ENCODE measurements around the gene SLBP. TPM values are rescaled to one million over a fixed set of nuclear protein-coding genes. Genes with fewer than 3 reads are reported as not detected.

Gene SLBP
- polyA plus RNA-seq, 3 donors, result 39.6 to 63.7 (median 59.1) TPM

GRCh38 chr4:1754336-1754735 is 42.2 kb upstream of the SLBP start:
- no peaks in the 10 kb centered on the region for H3K79me2 ChIP-seq (ENCODE audit: insufficient read depth, low read length)
- no peak for TF ChIP-seq CTCF (IDR thresholded peaks at IDR 0.05)
- WGBS (ENCODE audit: insufficient coverage), result 77% methylated on average over 4 of the region's 5 CpGs
- no peak overlapping the region for H3K27ac ChIP-seq (ENCODE audit: low read depth in 1 of 2, low read length in 2 of 2)
- H3K4me3 ChIP-seq (replicated peaks in 1 of 3; ENCODE audit: low read depth in 2 of 3, low read length in 3 of 3), result no peak overlapping the region
- H3K4me3 Mint-ChIP-seq, result no peak overlapping the region
- H3K4me2 ChIP-seq (replicated peaks; ENCODE audit: extremely low read depth, low read length, poor library complexity, severe bottlenecking), result no peak overlapping the region
- no peaks in the 10 kb centered on the region for H3K27me3 ChIP-seq (ENCODE audit: control insufficient read depth in 2 of 2, insufficient read depth in 2 of 2, low read length in 2 of 2)
- H3K9me3 Mint-ChIP-seq, result no peaks in the 10 kb centered on the region
- H3K9me3 ChIP-seq (replicated peaks in 1 of 2; ENCODE audit: control insufficient read depth in 1 of 2, insufficient read depth in 1 of 2, low read length in 2 of 2), result no peaks in the 10 kb centered on the region
- peak overlapping the region; percentile 95 for H2AFZ ChIP-seq (ENCODE audit: insufficient read depth, low read depth, low read length, poor library complexity, severe bottlenecking)
- no peak overlapping the region for H3K9ac ChIP-seq (ENCODE audit: insufficient read depth, low read length, poor library complexity, severe bottlenecking)
- H3K27me3 Mint-ChIP-seq (ENCODE audit: low read depth in 3 of 3), result peaks cover 0 to 2% (median 0%) of the 10 kb centered on the region in 3 donors
- H3K27ac Mint-ChIP-seq, result peak overlapping the region in 1 of 7 donors; percentile 12
- DNase-seq, result no peak
- peaks cover 10% of the 10 kb centered on the region for H3K4me1 Mint-ChIP-seq
- no peaks in the 10 kb centered on the region for H4K20me1 ChIP-seq (ENCODE audit: insufficient read depth, low read length)
- peaks cover 21 to 23% of the 10 kb centered on the region in 2 donors for H3K4me1 ChIP-seq (ENCODE audit: control insufficient read depth in 1 of 2, insufficient read depth in 2 of 2, low read length in 2 of 2)
- H3K36me3 Mint-ChIP-seq, result no peaks in the 10 kb centered on the region
- H3K36me3 ChIP-seq (replicated peaks in 1 of 2; ENCODE audit: control insufficient read depth in 1 of 2, insufficient read depth in 2 of 2, low read length in 2 of 2), result no peaks in the 10 kb centered on the region
- intact Hi-C loops (cut with micrococcal nuclease), result loop anchor here in 1 of 2 donors (5.0 kb wide), 1 partner anchor 53 kb away; no protein-coding TSS in a partner anchor

- Histone ChIP-seq H3K4me1 (ENCODE audit: control insufficient read depth in 1 of 2, insufficient read depth in 2 of 2, low read length in 2 of 2) (peaks cover 21 to 23% of the 10 kb centered on the region in 2 donors), H3K4me2 (replicated peaks; ENCODE audit: extremely low read depth, low read length, poor library complexity, severe bottlenecking) (no peak overlapping the region)
Observed at GRCh38 chr4:1753697-1754311, 41.7 kb upstream of the SLBP start.

More at GRCh38 chr4:1753697-1754311, 41.7 kb upstream of the SLBP start:
- Histone ChIP-seq H3K9me3 (replicated peaks in 1 of 2; ENCODE audit: control insufficient read depth in 1 of 2, insufficient read depth in 1 of 2, low read length in 2 of 2) (no peaks in the 10 kb centered on the region), H3K27ac (ENCODE audit: low read depth in 1 of 2, low read length in 2 of 2) (no peak overlapping the region), H2AFZ (ENCODE audit: insufficient read depth, low read depth, low read length, poor library complexity, severe bottlenecking) (peak overlapping the region; percentile 95), H3K9ac (ENCODE audit: insufficient read depth, low read length, poor library complexity, severe bottlenecking) (peak overlapping the region; percentile 74), H3K36me3 (replicated peaks in 1 of 2; ENCODE audit: control insufficient read depth in 1 of 2, insufficient read depth in 2 of 2, low read length in 2 of 2) (no peaks in the 10 kb centered on the region), H3K4me3 (replicated peaks in 1 of 3; ENCODE audit: low read depth in 2 of 3, low read length in 3 of 3) (no peak overlapping the region), H3K79me2 (ENCODE audit: insufficient read depth, low read length) (no peaks in the 10 kb centered on the region), H4K20me1 (ENCODE audit: insufficient read depth, low read length) (no peaks in the 10 kb centered on the region), H3K27me3 (ENCODE audit: control insufficient read depth in 2 of 2, insufficient read depth in 2 of 2, low read length in 2 of 2) (no peaks in the 10 kb centered on the region)
- DNase-seq, result no peak
- no peak for TF ChIP-seq CTCF (IDR thresholded peaks at IDR 0.05)
- Mint-ChIP-seq H3K27ac (peak overlapping the region in 1 of 7 donors; percentile 30), H3K27me3 (ENCODE audit: low read depth in 3 of 3) (peaks cover 0 to 2% (median 0%) of the 10 kb centered on the region in 3 donors), H3K9me3 (no peaks in the 10 kb centered on the region), H3K4me1 (peaks cover 10% of the 10 kb centered on the region), H3K36me3 (no peaks in the 10 kb centered on the region), H3K4me3 (no peak overlapping the region)
- 76% methylated on average over 13 of the region's 15 CpGs for WGBS (ENCODE audit: insufficient coverage)
- intact Hi-C loops (cut with micrococcal nuclease), result loop anchor here in 1 of 2 donors (5.0 kb wide), 1 partner anchor 53 kb away; no protein-coding TSS in a partner anchor
